ENCODE measurements around the gene DCAF11.
A peak's percentile ranks its signal among the peaks of the same experiment; 100 is the strongest.
"Not testable (repeated sequence)": the region's sequence is repeated elsewhere in the genome, so short reads cannot be mapped to it uniquely, and the experiment has no call there.

DCAF11 gene

DNA sequence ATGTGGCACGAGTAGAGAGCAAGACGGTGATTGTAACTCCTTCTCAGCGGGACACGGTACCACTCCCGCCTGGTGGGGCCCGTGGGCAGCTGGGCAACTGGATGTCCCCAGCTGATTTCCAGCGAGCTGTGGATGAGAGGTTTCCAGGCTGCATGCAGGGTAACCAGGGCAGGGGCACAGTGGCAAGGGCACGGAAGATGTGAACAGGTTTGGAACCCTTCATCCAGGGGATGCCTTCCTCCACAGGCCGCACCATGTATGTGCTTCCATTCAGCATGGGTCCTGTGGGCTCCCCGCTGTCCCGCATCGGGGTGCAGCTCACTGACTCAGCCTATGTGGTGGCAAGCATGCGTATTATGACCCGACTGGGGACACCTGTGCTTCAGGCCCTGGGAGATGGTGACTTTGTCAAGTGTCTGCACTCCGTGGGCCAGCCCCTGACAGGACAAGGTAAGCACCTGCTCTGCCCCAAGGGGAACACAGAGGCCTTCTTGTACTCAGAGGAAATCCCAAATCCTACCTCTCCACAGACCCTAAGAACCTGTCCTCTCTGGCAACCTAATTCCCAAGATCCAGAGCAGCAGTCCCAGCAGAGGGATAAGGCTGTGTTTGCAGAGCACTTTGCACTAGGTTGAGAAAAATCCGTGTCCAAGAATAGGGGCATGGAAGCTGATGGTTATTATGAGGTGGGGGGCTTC, 16.2 kb upstream of the DCAF11 start:
- DNase-seq = no peak

DNA sequence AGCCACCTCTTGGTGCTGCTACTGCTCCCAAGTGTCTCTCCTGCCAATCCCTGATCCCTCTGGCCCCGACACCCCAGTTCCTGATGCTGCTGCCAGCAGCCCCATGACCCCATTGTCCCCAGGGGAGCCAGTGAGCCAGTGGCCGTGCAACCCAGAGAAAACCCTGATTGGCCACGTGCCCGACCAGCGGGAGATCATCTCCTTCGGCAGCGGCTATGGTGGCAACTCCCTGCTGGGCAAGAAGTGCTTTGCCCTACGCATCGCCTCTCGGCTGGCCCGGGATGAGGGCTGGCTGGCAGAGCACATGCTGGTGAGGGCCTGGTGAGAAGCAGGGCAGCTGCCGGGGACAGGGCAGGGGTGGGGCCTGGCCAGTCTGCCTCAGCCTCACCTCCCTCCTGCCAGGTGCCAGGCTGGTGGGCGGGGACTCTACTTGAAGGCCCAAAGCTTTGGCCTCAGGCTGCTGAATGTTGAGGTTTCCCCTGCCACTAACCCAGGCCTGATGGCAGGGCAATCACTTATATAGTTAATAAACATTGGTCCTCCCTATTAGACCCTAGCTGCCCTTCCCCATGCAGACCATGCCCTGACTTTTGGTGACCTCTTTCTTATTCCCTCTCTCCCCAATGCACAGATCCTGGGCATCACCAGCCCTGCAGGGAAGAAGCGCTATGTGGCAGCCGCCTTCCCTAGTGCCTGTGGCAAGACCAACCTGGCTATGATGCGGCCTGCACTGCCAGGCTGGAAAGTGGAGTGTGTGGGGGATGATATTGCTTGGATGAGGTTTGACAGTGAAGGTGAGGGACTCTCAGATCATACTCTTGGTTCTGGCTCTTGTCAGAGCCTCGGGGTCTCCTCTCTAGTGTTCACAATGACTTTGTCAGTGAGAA, 15.4 kb upstream of the DCAF11 start:
- DNase-seq = no peak

DNA sequence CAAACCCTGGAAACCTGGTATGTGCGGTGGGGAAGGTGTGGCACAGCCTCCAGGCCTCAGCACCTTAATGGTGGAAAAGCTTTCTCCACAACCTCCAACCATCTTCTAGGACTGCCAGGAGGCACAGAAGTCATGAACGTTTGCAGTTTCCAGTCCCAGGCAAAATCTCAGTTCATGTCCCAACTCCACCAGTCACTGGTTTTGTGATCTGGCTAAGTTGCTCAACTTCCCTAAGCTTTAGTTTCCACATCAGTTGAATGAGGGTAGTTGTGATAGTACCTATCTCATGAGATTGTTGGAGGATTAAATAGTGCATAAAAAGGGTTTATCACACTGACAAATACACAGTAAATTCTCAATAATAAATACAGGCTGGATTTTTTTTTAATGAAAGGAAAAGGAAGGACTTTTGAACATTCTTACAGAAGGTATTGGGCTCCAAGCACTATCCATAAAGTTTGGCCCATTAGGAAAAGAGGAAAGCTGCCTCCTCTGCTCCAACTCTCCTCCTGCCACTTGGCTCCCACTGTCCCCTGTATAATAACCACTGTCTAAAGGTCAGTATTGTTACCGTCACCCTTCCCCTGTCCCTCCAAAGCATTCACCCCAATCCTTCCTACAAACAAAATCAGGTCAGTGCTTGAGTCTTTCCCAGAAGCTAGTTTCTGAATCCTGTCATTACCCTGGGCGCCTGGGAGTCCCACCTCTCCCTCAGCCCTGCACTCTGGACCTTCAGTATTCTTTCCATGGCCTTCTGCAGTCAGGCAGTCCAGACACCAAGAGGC, 14.2 kb upstream of the DCAF11 start:
- DNase-seq = no peak

DNA sequence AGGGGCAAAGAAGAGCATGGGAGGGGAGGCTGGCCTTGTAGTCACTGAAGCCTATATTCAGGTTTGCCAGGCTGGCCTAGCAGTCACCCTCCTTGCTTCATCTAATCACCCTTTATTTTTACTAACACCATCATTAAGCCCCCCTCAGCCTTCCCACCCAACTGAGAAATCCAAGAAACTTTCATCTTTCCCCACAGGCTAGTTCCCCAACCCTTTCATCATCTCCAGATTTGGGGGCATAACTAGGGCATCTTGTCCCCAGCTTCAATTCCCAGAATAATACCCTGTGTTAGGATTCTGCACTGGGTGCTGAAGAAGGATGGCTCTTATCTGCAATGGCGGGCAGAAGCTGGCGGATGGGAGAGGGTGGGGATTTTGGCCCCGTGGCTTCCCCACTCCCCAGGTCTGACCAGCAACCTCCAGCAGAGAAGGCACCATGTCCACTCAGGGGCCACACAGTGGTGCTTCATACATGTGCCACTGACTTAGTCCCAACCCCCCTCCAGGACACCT, 13.5 kb upstream of the DCAF11 start:
- DNase-seq = no peak

DNA sequence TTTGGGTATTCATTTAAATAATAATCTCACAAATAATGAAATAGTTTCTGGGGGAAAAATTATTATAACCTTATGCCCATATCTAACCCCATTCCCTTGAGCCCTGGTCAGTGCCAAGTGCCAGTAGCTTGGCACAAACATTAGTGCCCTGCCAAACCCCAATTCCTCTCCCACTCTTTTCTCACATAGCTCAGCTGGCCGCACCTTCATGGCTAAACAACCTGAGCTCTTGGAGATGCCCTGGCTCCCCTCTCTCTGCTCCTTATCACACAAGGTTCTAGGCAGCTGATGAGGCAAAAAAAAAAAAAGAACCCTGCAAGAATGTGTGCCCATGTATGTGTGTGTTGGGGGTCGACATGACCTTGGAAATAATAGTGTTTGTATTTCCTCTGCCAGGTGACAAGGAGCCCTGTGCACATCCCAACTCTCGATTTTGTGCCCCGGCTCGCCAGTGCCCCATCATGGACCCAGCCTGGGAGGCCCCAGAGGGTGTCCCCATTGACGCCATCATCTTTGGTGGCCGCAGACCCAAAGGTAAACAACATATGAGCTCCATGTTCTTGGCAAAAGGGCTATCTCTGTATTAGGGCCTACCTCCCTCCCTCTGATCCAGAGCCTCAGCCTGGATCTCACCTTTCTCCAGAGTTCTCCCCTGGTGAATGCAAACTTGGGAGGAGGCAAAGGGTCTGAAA, 12.1 kb upstream of the DCAF11 start:
- DNase-seq = no peak

DNA sequence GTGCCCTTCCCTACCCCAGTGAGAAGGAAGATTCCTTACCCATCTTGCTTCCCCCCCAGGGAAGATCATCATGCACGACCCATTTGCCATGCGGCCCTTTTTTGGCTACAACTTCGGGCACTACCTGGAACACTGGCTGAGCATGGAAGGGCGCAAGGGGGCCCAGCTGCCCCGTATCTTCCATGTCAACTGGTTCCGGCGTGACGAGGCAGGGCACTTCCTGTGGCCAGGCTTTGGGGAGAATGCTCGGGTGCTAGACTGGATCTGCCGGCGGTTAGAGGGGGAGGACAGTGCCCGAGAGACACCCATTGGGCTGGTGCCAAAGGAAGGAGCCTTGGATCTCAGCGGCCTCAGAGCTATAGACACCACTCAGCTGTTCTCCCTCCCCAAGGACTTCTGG, 11.1 kb upstream of the DCAF11 start:
- DNase-seq = no peak

DNA sequence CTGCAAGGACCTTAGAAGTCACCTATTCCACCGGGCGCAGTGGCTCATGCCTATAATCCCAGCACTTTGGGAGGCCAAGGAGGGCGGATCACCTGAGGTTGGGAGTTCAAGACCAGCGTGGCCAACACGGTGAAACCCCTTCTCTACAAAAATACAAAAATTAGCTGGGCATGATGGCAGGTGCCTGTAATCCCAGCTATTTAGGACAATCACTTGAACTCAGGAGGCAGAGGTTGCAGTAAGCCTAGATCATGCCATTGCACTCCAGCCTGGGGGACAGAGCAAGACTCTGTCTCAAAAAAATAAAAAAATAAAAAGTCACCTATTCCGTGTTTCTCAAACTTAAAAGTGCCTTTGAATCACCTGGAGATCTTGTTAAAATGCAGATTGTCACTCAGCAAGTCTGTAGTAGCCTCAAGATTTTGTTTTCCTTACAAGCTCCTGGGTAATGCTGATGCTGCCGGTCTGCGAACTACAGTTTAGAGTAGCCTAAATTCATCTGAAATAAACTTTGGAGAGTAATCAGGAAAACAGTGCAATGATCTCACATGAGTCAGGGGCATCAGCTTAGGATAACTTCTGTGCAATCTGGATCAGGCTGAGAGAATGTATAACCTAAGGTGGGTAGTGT, 8.9 kb upstream of the DCAF11 start:
- DNase-seq = not testable (repeated sequence)

DNA sequence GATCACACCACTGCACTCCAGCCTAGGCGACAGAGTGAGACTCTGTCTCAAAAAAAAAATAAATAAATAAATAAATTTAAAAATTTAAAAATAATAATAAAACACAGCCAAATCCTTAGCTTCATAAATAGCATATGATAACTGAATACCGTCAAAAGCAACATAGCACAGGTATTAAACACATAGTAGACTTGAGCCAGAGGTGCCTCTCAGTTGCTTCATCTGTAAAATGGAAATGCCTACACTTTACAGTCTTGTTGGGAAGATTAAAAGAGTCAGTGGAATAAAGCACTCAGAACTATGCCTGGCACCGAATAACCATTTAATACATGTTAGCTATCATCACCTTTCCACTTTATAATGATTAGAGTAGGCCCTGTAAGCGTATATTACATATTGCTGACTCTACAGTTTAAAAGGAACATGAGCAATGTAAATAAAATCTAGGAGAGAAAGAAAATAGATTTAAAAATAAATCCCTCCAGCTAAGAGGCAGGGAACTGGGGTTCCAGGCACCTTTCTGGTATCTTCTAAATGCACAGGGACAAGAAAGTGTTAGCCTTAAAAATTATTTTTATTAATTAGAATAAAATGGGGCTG, 7.8 kb upstream of the DCAF11 start:
- DNase-seq = no peak

DNA sequence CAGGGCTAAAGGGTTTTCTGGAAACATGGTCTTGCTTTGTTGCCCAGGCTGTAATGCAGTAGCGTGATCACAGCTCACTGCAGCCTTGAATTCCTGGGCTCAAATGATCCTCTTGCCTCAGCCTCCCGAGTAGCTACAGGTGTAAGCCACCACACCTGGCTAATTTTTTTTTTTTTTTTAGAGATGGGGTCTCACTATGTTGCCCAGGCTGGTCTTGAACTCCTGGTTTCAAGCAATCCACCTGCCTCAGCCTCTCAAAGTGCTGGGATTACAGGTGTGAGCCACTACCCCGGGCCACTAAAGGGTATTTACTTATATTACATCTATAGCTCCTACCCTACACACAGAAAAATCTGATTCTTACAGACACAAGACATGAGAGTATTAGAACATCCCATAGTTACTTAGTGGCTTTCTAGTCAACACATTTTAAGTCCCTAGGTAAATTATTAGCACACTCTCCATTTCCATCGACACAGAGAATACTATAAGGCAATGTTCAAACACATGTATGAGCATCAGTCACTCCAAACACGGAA, 6.2 kb upstream of the DCAF11 start:
- no peak for DNase-seq

DNA sequence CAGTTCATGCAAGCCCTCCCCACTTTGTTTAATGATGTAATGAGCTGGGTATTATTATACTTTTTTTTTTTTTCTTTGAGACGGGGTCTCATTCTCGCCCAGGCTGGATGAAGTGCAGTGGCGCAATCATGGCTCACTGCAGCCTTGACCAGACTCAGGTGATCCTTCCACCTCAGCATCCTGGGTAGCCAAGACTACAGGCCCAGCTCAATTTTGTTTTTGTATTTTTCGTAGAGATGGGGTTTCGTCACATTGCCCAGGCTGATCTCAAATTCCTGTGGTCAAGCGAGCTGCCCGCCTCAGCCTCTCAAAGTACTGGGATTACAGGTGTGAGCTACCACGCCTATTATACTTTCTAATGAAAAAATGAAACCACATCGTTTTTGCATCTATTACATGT, 4.5 kb upstream of the DCAF11 start:
- DNase-seq = no peak

DNA sequence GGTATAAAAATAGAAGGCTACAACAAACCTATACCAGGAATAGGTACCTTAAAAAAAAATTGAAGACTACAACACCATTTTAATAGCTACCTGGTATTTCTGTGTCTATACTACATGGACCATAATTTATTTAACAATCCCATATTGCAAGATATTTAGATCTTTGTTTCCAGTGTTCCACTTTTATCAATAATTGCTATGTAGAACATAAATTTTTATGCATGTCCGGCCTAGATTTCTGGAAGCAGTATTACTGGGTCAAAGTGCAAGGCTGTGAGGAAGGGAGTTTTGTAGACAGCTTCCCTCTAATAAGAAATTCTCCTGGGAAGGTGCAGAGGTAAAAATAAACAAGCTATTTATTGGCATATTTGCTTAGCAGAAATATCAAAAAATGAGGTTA, 4.1 kb upstream of the DCAF11 start:
- DNase-seq = no peak

DNA sequence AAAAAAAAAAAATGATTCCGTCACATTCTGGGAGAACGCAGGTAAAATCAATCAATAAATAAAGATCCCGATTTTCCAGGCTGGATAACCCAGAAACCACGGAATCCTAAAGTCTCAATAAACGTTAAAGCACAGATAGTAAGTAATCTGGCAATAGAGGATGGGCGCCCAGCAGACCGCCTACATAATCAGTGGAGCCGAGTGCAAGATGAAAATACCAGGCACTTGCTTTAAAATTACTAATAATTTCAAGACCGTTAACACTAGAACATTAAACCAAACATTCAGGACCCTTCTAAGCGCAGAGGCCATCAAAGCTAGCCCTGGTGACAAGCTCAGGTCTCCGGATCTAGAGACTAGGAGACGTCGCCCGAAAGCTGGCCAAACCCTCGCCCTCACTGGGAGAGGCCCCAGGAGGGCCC, 1.2 kb upstream of the DCAF11 start:
- no peak for DNase-seq

DNA sequence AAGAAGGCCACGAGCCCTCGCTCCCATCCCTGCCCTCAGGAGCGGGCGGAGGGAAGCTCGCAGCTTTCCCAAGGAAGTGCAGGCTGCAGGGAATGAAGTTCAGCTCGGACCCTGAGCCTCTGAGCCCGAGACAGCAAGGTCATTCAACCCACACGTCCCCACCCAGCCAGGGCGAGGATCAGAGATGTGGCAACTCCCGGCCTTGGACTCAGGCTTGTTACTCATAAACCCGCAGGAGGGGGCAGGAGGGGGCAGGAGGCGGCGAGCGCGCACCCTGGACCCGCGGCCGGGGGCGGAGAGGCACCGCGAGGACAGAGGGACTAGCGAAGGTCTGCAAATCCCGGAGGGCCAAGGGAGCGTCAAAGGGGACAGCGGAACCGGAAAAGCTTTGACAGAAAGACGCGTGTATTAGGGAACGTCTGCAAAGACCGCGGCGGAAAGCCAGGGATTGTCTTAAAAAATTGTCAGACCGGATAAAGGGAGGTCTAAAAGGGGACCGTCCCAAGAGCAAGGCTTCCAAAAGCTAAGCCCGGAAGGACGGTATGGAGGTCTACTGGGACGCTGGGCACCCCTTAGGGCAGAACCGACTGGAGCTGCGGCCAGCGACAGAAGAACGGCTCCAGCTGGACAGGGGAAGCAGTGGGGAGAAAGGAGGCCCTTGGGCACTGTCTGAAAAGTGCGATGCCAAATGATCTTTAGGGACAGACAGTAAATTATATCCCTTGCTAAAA, 611 bp upstream of the DCAF11 start:
- DNase-seq = peak; percentile 89

DNA sequence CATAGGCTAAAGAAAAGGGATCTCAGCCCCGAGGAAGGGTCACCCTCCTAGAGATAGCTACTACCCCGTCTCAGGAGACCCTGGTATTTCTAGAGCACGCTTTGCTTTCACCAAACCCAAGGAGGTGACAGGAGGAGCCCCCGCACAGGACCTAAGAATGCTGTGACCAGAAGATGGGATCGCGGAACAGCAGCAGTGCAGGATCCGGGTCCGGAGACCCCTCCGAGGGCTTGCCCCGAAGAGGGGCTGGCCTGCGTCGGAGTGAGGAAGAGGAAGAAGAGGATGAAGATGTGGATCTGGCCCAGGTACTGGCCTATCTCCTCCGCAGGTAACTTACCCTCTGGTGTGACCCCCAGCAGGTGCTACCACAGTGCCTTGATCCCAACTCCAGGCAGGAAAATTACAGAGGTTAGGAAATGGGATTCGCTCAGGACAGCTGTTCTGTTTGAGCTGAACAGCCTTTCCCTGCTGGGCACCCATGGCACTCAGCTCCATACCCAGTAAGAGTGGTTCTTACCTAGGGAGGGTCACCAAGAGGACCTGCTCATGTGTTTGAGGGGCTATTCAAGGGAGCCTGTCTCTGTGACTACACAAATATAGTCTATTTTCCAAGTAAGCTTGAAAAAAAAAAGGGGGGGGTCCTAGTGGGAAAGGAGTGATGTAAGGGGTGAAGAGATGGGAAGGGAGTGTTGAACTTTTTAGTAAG, 998 bp downstream of the DCAF11 start:
- no peak for DNase-seq

DNA sequence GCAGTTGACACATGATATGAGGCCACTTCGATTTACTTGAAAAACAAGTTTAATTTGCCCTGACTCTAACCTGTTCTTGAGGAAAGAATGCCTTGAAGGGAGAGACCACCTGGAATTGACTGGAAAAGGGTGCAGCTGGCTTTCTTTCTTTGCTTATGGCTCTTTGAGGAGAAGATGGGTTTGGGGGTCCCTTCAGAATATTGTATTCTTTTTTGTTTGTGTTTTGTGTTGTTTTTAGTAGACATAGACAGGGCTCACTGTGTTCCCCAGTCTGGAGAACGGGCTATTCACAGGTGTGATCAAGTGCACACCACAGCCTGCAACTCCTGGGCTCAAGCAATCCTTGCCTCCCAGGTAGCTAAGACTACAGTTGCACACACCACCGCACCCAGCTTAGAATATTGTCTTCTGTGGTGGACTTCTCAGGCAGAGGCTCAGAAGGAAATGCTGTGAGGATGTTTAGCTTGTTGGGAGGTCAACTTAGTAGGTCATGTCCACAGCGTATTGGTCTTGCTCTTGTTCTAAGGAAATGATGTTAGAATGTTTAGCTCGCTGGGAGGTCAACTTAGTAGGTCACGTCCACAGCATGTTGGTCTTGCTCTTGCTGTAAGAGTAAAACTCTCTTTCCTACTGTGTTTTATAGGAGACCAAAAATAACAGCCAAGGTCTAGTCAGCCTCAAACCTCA, 1.7 kb downstream of the DCAF11 start:
- DNase-seq = no peak

DNA sequence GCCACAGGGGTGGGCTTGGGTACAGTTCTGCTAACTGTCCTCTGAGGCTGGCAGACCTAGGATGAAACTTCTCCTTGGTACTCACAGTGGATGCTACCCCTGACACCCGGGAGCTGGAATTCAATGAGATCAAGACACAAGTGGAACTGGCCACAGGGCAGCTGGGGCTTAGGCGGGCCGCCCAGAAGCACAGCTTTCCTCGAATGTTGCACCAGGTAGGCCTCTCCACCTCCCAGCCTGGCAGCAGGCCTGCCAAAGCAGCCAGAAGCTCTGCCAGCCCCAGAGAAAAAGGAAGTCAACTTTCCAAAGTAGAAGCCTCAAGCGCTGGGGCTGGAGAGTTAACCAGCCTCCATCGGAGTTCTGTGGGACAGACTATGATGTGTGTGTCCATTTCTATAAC, 2.6 kb downstream of the DCAF11 start:
- DNase-seq = no peak

DNA sequence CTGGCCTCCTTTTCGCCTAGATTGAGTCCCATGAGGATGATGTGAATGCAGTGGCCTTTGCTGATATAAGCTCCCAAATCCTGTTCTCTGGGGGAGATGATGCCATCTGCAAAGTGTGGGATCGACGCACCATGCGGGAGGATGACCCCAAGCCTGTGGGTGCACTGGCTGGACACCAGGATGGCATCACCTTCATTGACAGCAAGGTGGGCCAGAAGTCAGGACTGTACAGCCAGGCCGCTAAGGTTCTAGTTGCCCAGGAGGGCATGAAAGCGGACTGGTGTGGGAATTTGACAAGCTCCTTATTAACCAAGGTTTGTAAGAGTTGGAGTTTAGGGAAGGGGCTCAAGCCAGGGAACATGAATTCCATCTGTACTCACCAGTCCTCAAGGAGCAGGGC, 5.1 kb downstream of the DCAF11 start:
- no peak for DNase-seq

DNA sequence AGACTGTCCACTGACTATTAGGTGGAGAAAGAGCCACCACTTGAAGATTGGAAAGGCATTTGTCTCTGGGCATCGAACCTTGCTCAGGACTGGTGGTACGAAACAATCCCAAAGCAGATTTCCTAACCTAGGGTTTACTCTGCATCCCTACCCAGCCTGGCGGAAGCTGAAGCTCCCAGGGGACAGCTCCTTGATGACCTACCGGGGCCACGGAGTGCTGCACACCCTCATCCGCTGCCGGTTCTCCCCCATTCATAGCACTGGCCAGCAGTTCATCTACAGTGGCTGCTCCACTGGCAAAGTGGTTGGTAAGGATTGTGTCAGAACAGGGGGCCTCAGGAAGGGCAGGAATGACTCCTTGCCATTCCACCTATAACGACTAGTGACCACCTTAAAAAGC, 6.6 kb downstream of the DCAF11 start:
- no peak for DNase-seq

DNA sequence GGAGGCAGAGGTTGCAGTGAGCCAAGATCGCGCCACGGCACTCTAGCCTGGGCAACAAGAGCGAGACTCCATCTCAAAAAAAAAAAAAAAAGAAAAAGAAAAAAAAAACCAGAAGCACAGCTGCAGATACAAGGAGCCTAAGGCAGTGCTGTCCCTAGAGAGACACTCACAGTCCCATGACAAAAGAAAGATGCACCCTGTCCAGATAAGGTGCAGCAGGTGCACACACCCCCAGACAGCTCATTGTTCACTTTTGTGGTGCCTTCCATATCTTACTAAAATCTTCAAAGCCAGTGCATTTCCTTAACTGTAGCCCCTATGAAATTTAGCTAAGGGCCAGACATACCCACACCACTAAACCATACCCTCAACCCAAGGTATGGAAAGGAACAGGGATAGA, 7.8 kb downstream of the DCAF11 start:
- no peak for DNase-seq

DNA sequence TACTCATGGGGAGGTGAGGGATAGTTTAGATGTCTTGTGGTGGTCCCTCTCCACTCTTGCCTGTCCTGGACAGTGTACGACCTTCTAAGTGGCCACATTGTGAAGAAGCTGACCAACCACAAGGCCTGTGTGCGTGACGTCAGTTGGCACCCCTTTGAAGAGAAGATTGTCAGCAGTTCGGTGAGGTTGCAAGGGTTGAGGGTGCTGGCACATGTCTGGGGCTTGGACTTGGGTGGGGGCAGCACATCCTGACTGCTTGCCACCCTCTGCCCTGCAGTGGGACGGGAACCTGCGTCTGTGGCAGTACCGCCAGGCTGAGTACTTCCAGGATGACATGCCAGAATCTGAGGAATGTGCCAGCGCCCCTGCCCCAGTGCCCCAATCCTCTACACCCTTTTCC, 8.3 kb downstream of the DCAF11 start:
- no peak for DNase-seq

All from DMS 273 treated with DMSO at 0.1 percent for 48 hours (cell line).